GM06990 (cell line): ENCODE results near the gene GINS2.

Experiments used
- DNase-seq: peaks from one replicate; pipeline ENCODE4 v3.0.0-alpha.2; 2011; ENCODE audit not compliant: insufficient read length; ENCODE audit errors: extremely low read depth
- H3K27me3 ChIP-seq: replicated peaks from 2 replicates; pipeline ENCODE4 v1.6.0; 2011; ENCODE audit warnings: low read length; ENCODE audit not compliant: control insufficient read depth, insufficient read depth
- H3K36me3 ChIP-seq: 2 replicates; pipeline ENCODE4 v1.5.1; 2011; ENCODE audit warnings: low read length; ENCODE audit not compliant: control insufficient read depth, insufficient read depth
- H3K4me3 ChIP-seq: replicated peaks from 2 replicates; pipeline ENCODE4 v1.5.1; 2011; ENCODE audit warnings: low read depth, mild to moderate bottlenecking, control low read depth, low read length
- TF ChIP-seq, protein P1 (sequence below): IDR thresholded peaks from 2 replicates; pipeline ENCODE4 v1.5.1; 2011; ENCODE audit warnings: low read length, control low read depth, mild to moderate bottlenecking, inconsistent platforms; ENCODE audit not compliant: insufficient read depth, poor library complexity, severe bottlenecking

Gene GINS2

DNA sequence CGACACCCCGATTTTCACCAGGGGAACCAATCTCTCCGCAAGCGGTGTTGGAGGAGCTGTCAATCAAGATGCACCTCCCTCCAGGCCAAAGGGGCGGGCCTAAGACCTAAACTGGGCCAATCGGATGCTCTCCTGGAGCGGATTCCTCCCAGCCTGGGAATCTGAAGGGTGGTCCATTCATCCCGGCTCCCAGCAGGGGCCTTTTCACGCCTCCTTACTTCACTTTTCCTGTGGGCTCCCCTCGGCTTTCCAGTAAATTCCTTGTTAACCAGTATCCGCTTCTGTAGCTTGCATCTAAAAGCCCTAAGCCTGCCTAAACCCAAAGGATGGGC is 45.1 kb upstream of the GINS2 start:
- H3K27me3 ChIP-seq: no peaks in the 10 kb centered on the region
- H3K4me3 ChIP-seq: no peak overlapping the region
- DNase-seq: no peak
- TF ChIP-seq, protein P1, sequence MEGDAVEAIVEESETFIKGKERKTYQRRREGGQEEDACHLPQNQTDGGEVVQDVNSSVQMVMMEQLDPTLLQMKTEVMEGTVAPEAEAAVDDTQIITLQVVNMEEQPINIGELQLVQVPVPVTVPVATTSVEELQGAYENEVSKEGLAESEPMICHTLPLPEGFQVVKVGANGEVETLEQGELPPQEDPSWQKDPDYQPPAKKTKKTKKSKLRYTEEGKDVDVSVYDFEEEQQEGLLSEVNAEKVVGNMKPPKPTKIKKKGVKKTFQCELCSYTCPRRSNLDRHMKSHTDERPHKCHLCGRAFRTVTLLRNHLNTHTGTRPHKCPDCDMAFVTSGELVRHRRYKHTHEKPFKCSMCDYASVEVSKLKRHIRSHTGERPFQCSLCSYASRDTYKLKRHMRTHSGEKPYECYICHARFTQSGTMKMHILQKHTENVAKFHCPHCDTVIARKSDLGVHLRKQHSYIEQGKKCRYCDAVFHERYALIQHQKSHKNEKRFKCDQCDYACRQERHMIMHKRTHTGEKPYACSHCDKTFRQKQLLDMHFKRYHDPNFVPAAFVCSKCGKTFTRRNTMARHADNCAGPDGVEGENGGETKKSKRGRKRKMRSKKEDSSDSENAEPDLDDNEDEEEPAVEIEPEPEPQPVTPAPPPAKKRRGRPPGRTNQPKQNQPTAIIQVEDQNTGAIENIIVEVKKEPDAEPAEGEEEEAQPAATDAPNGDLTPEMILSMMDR: no peak
- no peaks in the 10 kb centered on the region for H3K36me3 ChIP-seq

DNA sequence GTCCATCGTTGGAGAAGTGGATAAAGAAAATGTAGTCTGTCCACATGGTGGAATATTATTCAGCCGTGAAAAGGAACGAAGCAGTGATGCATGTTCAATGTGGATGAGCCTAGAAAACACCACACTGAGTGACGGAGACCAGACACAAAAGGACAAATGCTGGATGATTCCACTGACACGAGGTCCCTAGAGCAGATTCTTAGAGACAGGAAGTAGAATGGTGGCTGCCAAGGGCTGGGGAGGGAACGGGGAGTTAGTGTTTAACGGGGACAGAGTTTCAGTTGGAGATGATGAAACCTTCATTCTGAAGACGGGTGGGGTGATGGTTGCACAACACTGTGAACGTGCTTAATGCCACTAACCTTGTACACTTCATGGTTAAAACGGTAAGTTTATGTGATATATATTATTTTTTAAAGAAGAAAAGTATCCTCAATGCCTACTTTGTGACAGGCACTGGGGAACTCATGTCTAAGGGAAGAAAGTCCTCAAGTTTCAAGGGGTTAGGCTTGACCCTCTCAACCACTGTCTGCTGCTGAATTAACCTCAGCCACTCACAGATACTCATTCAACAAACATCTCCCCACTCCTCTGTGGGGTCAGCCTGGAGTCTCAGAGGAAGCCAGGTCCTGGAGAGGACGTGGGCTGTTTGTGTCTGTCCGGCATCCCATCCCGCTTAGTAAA is 44.5 kb upstream of the GINS2 start:
- H3K4me3 ChIP-seq: no peak overlapping the region
- no peaks in the 10 kb centered on the region for H3K27me3 ChIP-seq
- H3K36me3 ChIP-seq: no peaks in the 10 kb centered on the region
- no peak for DNase-seq
- TF ChIP-seq, protein P1: no peak

DNA sequence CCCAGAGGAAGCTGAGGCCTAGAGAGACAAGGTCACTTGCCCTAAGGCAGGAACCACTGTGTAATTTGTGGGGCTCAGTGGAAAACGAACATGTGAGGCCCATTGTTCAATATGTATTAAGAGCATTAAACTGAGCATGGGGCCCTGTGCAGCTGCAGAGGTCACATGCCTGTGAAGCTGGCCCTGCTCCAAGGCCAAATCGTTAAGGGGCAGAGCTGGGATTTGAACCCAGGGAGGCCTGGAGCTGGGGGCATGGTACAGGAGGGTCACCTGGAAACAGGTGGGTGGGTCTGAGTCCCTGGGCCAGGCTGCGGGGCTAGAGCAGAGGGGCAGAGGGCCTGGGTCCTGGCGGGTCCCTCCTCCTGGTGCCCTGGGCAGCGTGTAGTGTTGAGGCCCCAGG is 42.4 kb upstream of the GINS2 start:
- H3K36me3 ChIP-seq: no peaks in the 10 kb centered on the region
- H3K27me3 ChIP-seq: no peaks in the 10 kb centered on the region
- no peak overlapping the region for H3K4me3 ChIP-seq
- no peak for DNase-seq
- TF ChIP-seq, protein P1: no peak

DNA sequence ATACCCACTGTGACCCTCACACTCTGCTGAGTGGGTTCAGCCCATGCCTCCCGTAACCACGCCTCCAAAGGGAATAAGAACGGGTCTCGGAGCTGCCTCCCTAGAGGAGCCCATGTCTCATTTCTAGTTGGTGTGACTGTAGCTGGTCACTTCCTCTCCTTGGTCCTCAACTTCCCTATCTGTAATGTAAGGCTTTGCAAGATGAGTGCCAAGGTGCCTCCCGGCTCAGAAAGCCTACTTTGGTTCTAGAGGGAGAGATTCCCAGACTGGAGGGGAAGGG is 41.4 kb upstream of the GINS2 start:
- DNase-seq: no peak
- Histone ChIP-seq H3K4me3 (no peak overlapping the region), H3K27me3 (no peaks in the 10 kb centered on the region), H3K36me3 (no peaks in the 10 kb centered on the region; the same call in 1 of the 2 replicates)
- TF ChIP-seq, protein P1: no peak

DNA sequence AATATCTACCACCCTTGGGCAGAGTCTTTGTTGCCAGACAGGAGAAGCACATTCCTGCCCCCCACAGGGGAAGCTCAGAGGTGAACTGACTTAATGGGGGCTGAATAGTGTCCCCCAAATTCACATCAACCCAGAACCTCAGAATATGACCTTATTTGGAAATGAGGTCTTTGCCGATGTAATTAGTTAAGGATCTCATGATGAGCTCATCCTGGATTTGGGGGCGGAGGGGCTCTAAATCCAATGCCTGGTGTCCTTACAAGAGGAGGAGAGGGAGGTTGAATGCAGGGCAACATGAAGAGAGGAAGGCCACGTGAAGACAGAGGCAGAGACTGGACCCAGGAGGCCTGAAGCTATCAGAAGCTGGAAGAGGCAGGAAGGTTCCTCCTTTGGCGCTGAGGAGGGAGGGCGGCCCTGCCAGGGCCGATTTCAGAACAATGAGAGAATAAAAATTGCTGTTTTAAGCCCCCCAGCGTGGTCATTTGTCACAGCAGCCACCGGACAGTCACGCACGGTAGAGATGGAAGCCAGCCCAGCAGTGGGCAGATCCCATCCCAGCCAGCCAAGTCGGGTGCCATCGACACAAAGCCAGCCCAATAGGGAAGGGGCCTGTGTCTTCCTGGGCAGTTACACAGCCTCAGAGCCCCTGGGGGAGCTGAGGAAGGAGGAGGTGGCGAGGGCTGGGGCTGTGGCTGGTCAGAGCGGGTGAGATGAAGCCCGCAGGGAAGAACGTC is 40.9 kb upstream of the GINS2 start:
- H3K36me3 ChIP-seq: no peaks in the 10 kb centered on the region; the same call in 1 of the 2 replicates
- DNase-seq: no peak
- TF ChIP-seq, protein P1: no peak

More for the DNA sequence above, 40.9 kb upstream of the GINS2 start:
- Histone ChIP-seq H3K4me3 (no peak overlapping the region), H3K27me3 (no peaks in the 10 kb centered on the region)
